ENCODE data around the gene MAB21L2. TPM values are rescaled to one million over a fixed set of nuclear protein-coding genes. Genes with fewer than 3 reads are reported as not detected.
"Not testable (repeated sequence)": the region's sequence is repeated elsewhere in the genome, so short reads cannot be mapped to it uniquely, and the experiment has no call there.

The MAB21L2 gene
- total RNA-seq (not detected), polyA plus RNA-seq (ENCODE audit: insufficient read depth, low read depth, low replicate concordance) (not detected)
- long read RNA-seq, donor 1 = 0 reads
- long read RNA-seq, donor 2 = 0 reads

DNA sequence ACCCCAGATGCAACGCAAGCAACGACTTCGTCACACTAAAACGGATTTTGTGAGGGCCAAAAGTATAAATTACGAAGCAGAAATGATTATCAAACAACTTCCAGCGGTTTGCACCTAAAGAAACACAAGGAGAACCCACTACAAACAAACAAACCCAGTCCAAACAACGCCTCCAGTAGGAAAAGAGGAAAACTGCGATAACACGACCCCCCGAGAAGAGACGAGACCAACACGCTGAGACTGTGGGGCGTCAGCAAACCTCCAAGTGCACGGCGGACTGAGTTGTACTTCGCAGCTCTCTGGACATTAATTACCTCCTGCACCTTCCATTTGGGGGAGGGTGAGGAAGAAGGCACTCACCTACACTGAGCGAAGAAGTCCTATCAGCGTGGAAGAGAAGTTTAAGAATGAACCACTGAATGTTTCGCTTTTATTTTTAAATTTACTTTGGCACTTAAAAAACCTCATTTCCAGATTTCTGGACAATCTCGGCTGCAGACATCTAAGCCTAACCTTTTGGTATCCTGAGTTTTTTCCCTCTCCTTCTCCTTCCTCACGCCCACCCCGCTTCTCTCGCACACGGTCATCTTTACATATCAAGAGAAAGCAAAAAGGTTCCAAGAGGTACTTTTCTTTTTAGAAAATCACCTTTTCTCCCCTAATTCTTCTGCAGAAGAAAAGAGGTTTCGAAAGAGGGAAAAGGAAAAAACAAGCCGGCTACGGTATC lies at the start of gene MAB21L2:
Gene MAB21L2 (plus strand): TSS at position 6 of the 727 bp plus-strand sequence. CDS start 879 bp downstream, outside the sequence.
- Histone ChIP-seq H3K4me1 (no peaks in the 10 kb centered on the region), H3K36me3 (ENCODE audit: low read depth, missing control alignments) (no peaks in the 10 kb centered on the region), H3K9me3 (no peaks in the 10 kb centered on the region), H3K4me3 (peak within 1 kb of the TSS in 1 of 2 donors; percentile 4), H3K27ac (no peak within 1 kb of the TSS), H3K27me3 (no peaks in the 10 kb centered on the region)
- intact Hi-C loops (cut with DNase I; ENCODE audit: low total_unique reads) = no loop called here
- TF ChIP-seq, protein P1, sequence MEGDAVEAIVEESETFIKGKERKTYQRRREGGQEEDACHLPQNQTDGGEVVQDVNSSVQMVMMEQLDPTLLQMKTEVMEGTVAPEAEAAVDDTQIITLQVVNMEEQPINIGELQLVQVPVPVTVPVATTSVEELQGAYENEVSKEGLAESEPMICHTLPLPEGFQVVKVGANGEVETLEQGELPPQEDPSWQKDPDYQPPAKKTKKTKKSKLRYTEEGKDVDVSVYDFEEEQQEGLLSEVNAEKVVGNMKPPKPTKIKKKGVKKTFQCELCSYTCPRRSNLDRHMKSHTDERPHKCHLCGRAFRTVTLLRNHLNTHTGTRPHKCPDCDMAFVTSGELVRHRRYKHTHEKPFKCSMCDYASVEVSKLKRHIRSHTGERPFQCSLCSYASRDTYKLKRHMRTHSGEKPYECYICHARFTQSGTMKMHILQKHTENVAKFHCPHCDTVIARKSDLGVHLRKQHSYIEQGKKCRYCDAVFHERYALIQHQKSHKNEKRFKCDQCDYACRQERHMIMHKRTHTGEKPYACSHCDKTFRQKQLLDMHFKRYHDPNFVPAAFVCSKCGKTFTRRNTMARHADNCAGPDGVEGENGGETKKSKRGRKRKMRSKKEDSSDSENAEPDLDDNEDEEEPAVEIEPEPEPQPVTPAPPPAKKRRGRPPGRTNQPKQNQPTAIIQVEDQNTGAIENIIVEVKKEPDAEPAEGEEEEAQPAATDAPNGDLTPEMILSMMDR (IDR thresholded peaks at IDR 0.05) = no peak
- no peak for TF ChIP-seq POLR2A (IDR thresholded peaks at IDR 0.05)
- no peak for DNase-seq
- WGBS, 2 donors = 64 to 71% methylated on average over 27 of the region's 27 CpGs

DNA sequence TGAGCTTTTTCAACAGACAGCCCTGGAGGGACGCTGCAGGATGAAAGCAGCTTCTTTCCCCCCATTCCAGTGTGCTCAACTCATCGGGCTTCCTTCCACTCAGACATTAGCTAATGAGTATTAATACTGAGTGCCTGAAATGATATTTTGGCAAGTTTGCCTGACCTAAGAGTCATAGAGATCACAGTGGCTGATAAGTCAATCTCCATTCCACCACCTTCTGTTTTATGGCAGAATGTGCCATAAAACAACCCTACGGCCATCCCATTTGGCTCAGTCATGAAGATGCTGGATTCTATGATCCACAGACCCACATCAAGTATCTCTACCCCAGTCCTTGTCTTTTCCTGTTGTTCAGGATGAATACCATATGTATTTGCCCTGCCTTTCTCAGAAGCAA lies 48.3 kb upstream of the MAB21L2 start:
- intact Hi-C loops (cut with DNase I; ENCODE audit: low total_unique reads) = no loop called here
- Histone ChIP-seq H3K4me3 (no peak overlapping the region), H3K36me3 (ENCODE audit: low read depth, missing control alignments) (no peaks in the 10 kb centered on the region), H3K27ac (no peak overlapping the region), H3K9me3 (no peaks in the 10 kb centered on the region), H3K4me1 (no peaks in the 10 kb centered on the region), H3K27me3 (no peaks in the 10 kb centered on the region)
- no peak for DNase-seq
- TF ChIP-seq POLR2A (IDR thresholded peaks at IDR 0.05) = no peak
- WGBS, 2 donors = 94 to 95% methylated on average over 3 of the region's 3 CpGs

DNA sequence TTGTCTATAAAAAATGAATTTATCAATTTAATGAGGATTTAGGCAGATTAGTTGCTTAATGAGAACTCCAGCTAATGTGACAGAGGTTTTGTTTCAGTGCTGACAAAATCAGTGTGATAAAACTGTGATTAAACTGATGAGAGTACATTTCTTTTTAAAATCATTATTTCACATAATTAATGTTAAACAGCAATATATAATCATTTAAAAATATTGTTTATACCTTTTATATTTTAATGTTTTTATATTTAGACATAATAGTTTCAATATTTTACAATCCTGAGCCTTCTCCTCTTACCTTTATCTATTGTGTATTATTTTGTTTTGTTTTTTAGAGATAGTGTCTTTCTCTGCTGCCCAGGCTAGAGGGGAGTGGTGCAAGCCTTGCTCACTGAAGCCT lies 47.1 kb upstream of the MAB21L2 start:
- DNase-seq = no peak
- no peak overlapping the region for H3K4me3 ChIP-seq
- no peaks in the 10 kb centered on the region for H3K36me3 ChIP-seq (ENCODE audit: low read depth, missing control alignments)
- no peak for TF ChIP-seq POLR2A (IDR thresholded peaks at IDR 0.05)
- TF ChIP-seq, protein P1 (IDR thresholded peaks at IDR 0.05) = no peak
- H3K27me3 ChIP-seq = no peaks in the 10 kb centered on the region
- no peak overlapping the region for H3K27ac ChIP-seq
- no peaks in the 10 kb centered on the region for H3K9me3 ChIP-seq
- no peaks in the 10 kb centered on the region for H3K4me1 ChIP-seq
- intact Hi-C loops (cut with DNase I; ENCODE audit: low total_unique reads) = no loop called here

DNA sequence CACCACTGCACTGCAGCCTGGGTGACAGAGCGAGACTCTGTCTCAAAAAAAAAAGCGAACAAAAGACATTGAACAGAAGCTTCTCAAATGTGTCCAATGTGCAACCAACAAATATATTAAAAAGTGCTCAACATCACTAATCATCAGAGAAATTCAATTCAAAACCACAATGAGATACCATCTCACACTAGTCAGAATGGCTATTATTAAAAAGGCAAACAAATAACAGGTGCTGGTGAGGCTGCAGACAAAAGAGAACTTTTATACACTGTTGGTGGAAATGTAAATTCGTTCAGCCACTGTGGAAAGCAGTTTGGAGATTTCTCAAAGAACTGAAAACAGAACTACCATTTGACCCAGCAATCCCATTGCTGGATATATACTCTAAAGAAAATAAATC lies 44.0 kb upstream of the MAB21L2 start:
- H3K27ac ChIP-seq; H3K4me1 ChIP-seq; DNase-seq; H3K4me3 ChIP-seq; H3K9me3 ChIP-seq; H3K27me3 ChIP-seq; H3K36me3 ChIP-seq (ENCODE audit: low read depth, missing control alignments); intact Hi-C loops (cut with DNase I; ENCODE audit: low total_unique reads): not testable (repeated sequence)
- 86 to 91% methylated on average over 3 of the region's 3 CpGs for WGBS, 2 donors

DNA sequence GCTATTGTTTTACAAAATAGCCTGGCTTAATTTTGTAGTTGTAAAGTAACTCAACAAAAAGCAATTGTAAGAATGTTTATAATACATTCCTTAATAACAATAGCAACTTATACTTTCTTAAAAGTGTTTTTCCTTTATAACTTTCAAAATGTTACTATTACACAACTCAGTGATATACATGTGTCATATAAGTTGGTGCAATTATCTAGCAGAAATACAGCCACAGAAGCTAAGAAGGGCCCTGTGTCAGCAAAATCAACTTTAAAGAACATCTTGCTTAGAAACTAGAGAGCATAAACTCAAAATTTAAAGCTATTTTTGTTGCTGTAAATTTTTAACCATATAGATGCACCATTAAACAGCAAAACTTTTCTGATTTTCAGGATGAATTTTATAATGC lies 41.4 kb upstream of the MAB21L2 start:
- Histone ChIP-seq H3K27me3 (no peaks in the 10 kb centered on the region), H3K4me3 (no peak overlapping the region), H3K36me3 (ENCODE audit: low read depth, missing control alignments) (no peaks in the 10 kb centered on the region), H3K27ac (no peak overlapping the region), H3K4me1 (no peaks in the 10 kb centered on the region), H3K9me3 (no peaks in the 10 kb centered on the region)
- intact Hi-C loops (cut with DNase I; ENCODE audit: low total_unique reads) = no loop called here
- TF ChIP-seq, protein P1 (IDR thresholded peaks at IDR 0.05) = no peak
- no peak for TF ChIP-seq POLR2A (IDR thresholded peaks at IDR 0.05)
- DNase-seq = no peak

DNA sequence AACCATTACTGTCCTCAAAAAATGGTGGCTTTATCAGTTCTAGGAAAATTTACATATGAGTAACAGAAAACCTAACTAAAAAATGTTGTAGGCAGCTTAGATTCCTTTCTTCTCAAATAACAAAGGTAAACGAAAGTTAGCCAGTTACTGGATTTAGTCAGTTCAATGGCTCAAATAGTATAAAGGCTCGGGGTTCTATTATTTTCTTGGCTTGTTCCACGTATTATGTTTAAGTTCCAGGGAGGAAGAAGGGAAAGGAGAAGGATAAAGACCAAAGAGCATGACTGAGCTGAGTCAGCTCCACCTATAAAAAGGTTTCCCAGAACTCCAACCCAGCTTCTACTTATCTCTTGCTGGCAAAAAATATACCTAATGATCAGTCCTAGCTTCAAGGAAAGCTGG lies 41.0 kb upstream of the MAB21L2 start:
- H3K9me3 ChIP-seq = no peaks in the 10 kb centered on the region
- H3K27ac ChIP-seq = no peak overlapping the region
- TF ChIP-seq POLR2A (IDR thresholded peaks at IDR 0.05) = no peak
- TF ChIP-seq, protein P1 (IDR thresholded peaks at IDR 0.05) = no peak
- H3K4me1 ChIP-seq = no peaks in the 10 kb centered on the region
- no peaks in the 10 kb centered on the region for H3K36me3 ChIP-seq (ENCODE audit: low read depth, missing control alignments)
- WGBS, 2 donors = 87 to 92% methylated on average over 3 of the region's 3 CpGs
- intact Hi-C loops (cut with DNase I; ENCODE audit: low total_unique reads) = no loop called here
- no peak for DNase-seq
- no peak overlapping the region for H3K4me3 ChIP-seq
- no peaks in the 10 kb centered on the region for H3K27me3 ChIP-seq

Measured in testis (tissue), 5 donors.